KOPT-K1 (cell line): ENCODE measurements around the gene SLC4A4.

Source experiments
- H3K27ac ChIP-seq: fragments of 200-600 bp; sonication (generic); 2 replicates; pipeline ENCODE4 v1.5.1; 2016; ENCODE audit warnings: antibody characterized with exemption, mild to moderate bottlenecking, low read depth, low read length; ENCODE audit not compliant: poor library complexity, severe bottlenecking
- H3K36me3 ChIP-seq: fragments of 200-600 bp; sonication (generic); 2 replicates; pipeline ENCODE4 v1.5.1; 2017; ENCODE audit warnings: antibody characterized with exemption, mild to moderate bottlenecking, low read length, moderate library complexity; ENCODE audit not compliant: insufficient read depth
- H3K9me3 ChIP-seq: fragments of 200-600 bp; sonication (generic); 2 replicates; pipeline ENCODE4 v1.5.1; 2017; ENCODE audit warnings: antibody characterized with exemption, low read length, mild to moderate bottlenecking; ENCODE audit not compliant: insufficient read depth, poor library complexity, severe bottlenecking

SLC4A4 gene

DNA sequence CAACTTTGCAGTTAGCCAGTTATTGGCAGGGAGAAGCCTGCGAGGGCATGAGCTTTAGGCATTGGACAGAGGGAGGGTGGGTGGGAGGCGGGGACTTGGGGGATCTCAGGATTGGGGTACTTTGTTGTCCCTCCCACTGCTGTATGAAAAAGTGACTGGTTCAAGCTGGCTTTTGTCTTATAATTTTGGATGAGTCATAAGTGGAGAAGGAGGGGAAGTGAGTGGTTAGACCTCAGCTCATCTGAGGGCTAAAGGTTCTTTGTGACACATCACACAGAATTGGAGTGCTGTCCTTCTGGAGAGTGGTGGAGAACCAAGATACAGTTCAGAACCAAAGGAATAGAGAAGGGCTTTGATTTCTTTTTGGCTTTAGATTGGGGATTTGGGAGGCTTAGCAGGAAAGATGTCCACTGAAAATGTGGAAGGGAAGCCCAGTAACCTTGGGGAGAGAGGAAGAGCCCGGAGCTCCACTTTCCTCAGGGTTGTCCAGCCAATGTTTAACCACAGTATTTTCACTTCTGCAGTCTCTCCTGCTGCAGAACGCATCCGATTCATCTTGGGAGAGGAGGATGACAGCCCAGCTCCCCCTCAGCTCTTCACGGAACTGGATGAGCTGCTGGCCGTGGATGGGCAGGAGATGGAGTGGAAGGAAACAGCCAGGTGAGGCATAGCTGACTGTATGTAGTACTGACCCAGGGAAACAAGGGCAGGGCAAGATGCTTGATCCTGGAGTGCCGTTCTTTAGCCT lies at the start of gene SLC4A4:
SLC4A4 (plus strand) TSS at position 175 of the 748 bp plus-strand sequence.
- Histone ChIP-seq H3K27ac (no peak within 1 kb of the TSS), H3K36me3 (no peaks in the 10 kb centered on the region; the same call in 1 of the 2 replicates), H3K9me3 (no peaks in the 10 kb centered on the region)

DNA sequence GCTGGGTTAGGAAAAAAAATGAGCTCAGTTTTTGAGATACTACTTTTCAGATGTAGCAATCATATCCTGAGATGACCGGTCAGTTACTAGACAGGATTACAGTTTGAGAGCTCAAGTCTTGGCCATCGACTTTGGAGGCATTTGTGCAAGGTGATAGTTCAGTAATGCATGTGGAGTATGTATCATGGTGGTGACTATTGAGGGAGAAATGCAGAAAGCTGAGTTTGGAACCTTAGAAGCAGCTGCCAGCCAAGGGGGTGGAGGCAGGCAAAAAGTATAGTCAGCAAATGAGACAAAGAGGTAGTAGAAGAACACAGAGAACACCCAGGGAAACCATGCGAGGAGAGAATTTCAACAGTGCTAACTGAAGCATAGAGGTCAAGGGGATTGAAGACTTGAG lies 48.7 kb upstream of the SLC4A4 start:
- no peak overlapping the region for H3K27ac ChIP-seq
- H3K9me3 ChIP-seq: no peaks in the 10 kb centered on the region
- H3K36me3 ChIP-seq: no peaks in the 10 kb centered on the region

DNA sequence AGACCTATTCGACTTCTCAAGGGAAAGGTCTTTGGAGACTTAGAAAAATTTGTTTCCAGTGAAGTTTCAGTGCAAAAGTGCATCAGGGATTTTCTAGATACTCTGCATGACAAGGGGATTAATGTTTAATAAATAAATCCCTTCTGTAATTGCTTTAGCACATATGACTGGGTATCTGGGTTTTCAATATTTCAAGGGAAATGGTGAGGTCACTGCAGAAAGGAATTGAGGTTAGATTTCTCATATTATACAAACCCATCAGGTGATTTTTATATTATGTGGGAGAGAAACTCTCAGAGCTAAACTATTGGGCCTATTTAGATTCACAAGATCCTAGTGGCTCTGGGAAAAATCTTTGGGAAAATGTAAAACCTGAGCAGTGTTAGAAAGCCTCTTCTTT lies 48.3 kb upstream of the SLC4A4 start:
- no peaks in the 10 kb centered on the region for H3K9me3 ChIP-seq
- no peak overlapping the region for H3K27ac ChIP-seq
- H3K36me3 ChIP-seq: no peaks in the 10 kb centered on the region

DNA sequence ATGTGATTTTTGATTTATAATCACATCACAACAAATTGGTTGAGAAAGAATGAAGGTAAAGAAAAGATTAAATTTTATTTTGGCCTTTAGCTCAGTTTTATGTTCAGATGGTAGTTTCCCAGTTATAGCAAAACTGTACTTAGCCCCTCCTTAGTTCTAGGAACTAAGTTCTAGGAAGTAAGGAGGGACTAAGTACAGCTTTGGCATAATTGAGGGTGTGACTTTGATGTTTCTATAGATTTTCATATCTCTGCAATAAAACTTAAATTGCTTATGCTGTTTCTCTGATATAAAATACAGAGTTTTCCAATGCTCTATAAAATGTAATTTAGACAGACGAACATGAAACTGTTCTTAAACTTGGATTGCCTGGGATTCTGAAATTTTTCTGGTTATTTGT lies 46.6 kb upstream of the SLC4A4 start:
- Histone ChIP-seq H3K9me3 (no peaks in the 10 kb centered on the region), H3K27ac (no peak overlapping the region), H3K36me3 (no peaks in the 10 kb centered on the region)

DNA sequence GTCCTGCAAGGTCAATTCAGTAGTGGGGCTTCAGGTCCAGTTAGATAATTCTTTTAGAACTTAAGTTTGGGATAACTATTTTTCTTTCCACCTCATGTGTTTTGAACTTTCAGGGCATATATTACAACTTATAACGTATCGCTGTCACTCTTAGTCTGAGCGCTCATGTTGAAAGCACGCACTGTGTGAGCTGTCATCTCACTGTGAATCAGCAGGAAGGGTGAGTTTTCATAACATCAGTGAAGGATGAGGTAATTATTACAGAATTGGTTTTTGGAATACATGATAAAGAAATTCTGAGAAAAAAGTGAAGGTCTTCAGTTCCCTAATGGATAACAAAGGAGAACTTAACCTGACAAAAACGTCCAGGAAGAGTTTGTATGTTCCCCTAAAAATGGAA lies 45.1 kb upstream of the SLC4A4 start:
- Histone ChIP-seq H3K36me3 (no peaks in the 10 kb centered on the region), H3K9me3 (no peaks in the 10 kb centered on the region), H3K27ac (no peak overlapping the region)

DNA sequence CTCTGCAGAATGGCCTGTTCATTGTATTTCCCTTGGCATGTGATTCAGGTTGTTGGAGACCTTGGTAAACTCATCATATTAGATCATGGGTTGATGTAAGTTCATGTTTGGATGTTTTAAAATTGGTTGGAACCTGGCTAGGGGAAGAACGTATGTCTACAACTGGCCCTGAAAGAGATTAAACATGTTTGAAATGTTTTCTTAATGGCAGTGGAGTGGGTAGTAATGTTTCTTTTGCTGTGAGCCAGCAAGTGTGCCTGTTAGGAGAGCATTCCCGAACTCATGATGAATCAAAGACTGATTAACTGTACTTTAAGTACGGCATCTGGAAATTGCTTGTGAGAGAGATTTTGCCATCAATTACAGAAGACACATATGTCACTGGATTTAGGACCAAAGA lies 44.5 kb upstream of the SLC4A4 start:
- Histone ChIP-seq H3K9me3 (no peaks in the 10 kb centered on the region), H3K36me3 (no peaks in the 10 kb centered on the region), H3K27ac (no peak overlapping the region)

DNA sequence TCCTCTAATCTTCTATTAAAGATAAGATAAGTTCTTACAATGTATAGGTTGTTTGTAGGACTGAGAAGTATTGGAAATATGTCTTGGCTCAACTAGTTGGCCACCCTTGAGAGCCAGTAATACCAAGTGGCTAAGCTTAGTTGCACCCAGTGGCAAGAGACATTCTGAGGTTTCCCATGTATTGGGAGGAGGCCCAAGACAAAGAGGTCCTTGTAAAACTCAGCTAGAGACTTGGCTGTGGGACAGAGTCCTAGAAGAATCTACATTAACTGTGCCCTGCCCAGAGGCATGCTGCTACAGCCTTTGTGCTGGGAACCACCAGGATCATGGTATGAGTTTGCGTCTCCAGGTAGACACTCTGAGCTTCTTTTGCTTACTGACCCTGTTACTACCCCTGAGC lies 41.9 kb upstream of the SLC4A4 start:
- Histone ChIP-seq H3K36me3 (no peaks in the 10 kb centered on the region), H3K27ac (no peak overlapping the region), H3K9me3 (no peaks in the 10 kb centered on the region)

DNA sequence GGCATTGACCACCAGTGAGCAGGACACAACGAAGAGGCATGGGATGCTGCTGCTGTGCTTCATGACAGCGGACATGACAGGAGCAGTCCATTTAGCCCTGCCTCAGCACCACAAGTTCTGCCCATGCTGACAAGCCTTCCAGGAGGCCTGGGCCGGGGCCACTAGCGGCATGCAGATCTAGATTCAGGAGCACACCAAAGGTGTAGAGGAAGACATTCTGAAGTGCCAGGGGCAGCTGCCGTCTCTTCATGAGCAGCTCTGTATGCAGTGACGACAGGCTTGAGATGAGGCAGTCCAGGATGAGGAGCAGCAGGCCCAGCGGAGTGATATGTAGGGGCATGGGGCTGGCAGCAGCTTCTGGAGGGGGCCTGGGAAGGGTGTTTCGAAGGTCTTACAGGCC lies 38.5 kb upstream of the SLC4A4 start:
- Histone ChIP-seq H3K36me3 (no peaks in the 10 kb centered on the region), H3K27ac (no peak overlapping the region)

DNA sequence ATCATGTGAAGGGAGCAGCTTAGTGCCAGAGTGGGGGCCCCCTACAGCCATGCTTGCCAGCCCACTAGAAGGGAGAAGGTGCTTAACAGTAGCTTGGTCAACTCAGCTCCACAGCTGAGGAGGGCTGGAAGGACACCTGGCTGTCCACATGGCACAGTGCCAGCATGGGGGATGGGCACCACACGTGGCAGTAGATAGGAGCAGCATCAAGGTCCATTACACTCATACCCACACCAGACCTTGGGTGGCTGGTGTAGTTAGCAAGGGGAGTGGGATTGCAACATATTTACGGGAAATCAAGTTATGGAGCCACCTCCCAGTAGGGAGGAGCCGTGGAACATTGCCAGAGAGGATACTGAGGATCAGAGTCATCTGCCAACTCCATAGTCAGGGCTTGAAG lies 37.9 kb upstream of the SLC4A4 start:
- Histone ChIP-seq H3K9me3 (no peaks in the 10 kb centered on the region), H3K36me3 (no peaks in the 10 kb centered on the region), H3K27ac (no peak overlapping the region)

More for the DNA sequence above, 38.5 kb upstream of the SLC4A4 start:
- no peaks in the 10 kb centered on the region for H3K9me3 ChIP-seq

DNA sequence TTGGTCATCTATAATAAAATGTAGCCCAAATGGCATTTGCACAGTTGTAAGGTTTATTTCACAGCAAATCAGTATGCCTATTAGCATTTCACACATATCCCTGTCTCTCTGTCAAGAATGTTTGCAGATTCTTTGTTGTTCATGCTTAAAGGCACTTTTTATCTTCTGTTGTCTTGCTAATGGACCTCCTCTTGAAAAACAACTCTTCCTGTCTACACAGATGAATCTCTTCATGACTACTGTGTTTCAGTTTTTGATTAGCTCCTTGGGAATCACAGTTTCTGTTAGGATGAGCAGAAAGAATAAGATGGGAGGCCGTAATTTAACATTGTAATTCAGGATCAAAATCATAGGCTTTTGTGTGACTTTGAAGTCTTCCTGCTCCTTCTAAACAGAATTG lies 35.5 kb upstream of the SLC4A4 start:
- Histone ChIP-seq H3K27ac (no peak overlapping the region), H3K36me3 (no peaks in the 10 kb centered on the region), H3K9me3 (no peaks in the 10 kb centered on the region)

DNA sequence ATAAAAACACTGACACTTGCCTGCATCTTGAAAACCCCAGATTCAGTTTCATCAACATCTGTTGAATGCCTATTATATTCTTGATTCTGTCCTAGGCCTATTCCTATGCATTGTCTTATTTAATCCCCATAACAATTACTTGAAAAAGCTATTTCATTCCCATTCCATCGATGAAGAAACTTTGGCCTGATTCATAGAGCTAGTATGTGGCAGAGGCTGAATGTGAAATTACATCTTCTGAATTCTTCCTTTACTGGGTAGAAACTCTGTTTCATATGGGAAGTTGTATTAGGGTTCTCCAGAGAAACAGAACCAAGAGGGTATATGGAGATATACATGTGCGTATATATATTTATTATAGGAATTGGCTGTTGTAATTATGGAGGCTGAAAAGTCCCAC lies 35.0 kb upstream of the SLC4A4 start:
- H3K9me3 ChIP-seq: no peaks in the 10 kb centered on the region
- no peaks in the 10 kb centered on the region for H3K36me3 ChIP-seq
- H3K27ac ChIP-seq: no peak overlapping the region

DNA sequence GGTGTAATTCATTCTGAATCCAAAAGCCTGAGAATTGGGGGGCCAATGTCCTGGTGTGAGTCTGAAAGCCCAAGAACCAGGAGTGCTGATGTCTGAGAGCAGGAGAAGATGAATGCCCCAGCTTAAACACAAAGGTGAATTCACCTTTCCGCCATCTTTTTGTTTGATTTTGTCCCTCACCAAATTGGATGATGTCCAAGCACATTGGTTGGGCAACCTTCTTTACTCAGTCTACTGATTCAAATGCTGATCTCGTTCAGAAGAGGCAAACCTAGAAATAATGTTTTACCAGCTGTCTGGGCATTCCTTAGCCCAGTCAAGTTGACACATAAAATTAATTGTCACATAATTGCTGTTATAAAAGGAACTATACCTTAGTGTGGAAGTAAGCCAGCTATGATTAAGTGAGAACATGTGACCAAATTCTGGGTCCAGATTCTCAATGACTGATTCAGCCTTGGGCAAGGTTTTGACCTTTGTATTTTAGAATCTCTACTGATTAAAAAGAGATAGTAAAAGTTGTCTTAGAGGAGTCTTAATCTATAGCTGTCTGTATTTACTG lies 34.5 kb upstream of the SLC4A4 start:
- Histone ChIP-seq H3K27ac (no peak overlapping the region), H3K9me3 (no peaks in the 10 kb centered on the region), H3K36me3 (no peaks in the 10 kb centered on the region)

DNA sequence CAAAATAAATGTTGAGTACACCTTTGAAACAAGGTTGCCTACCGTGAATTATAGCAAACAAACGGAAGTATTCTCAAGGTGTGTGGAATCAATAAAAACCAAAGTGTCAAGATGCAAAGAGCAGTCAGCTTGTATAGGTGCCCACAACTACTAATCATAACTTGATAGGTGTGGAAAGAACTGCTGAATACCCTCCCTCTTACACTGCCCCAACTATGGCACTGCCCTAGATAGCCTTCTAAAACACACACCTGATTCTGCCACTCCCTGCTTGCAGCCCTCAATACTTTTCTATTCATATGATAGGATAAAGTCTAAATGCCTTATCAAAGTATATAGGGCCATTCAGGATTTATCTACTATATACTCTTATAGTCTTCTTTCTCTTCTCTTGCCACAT lies 31.1 kb upstream of the SLC4A4 start:
- H3K9me3 ChIP-seq: no peaks in the 10 kb centered on the region
- H3K36me3 ChIP-seq: no peaks in the 10 kb centered on the region
- no peak overlapping the region for H3K27ac ChIP-seq

DNA sequence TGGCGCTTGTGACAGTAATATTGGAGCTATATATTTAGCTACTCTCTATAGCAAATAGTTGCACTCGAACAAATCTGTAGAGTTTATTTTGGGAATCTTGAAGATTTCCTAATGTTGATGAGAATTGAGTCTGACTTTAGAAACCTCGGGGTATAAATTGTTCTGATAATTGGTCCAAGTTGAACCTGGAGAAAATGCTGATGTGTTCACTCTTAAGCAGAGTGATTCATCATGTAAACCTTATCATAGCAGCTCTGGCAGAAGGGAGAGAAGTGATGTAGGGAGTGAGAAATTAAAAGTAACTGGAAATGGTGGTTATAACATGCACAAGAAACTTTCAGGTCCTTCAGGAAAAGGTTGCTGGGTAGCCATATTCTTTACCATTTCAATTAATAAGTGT lies 16.4 kb upstream of the SLC4A4 start:
- no peaks in the 10 kb centered on the region for H3K9me3 ChIP-seq
- H3K27ac ChIP-seq: no peak overlapping the region
- no peaks in the 10 kb centered on the region for H3K36me3 ChIP-seq

DNA sequence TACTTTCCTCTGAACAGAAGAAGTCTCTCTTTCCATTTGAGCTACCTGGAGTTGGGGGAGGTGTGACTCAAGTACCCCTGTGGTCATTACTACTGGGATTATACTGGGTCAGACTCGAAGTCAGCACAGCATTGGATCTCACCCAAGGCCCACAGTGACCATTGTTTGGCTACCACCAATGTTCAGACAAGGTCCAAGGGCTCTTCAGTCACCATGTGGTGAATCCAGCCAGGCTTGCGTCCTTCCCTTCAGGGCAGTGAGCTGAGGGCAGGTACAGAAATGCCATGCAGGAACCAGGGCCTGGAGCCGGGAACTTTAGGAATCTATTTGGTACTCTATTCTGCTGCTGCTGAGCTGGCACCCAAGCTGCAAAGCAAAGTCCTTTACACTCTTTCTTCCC lies 5.5 kb upstream of the SLC4A4 start:
- no peaks in the 10 kb centered on the region for H3K9me3 ChIP-seq
- no peak overlapping the region for H3K27ac ChIP-seq
- H3K36me3 ChIP-seq: no peaks in the 10 kb centered on the region

DNA sequence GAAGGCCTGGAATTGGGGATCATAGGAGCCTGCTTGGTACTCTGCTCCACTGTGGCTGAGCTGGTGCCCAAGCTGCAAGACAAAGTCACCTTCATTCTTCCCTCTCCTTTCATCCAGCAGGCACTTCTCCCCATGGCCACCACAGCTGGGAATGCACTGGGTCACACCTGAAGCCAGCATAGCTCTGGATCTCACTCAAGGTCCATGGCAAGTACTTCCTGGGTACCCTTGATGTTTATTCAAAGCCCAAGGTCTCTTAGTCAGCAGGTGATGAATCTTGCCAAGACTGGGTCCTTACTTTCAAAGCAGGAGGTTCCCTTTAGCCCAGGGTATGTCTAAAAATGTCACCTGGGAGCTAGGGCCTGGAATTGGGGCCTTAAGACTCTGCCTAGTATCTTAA lies 4.9 kb upstream of the SLC4A4 start:
- Histone ChIP-seq H3K27ac (no peak overlapping the region), H3K36me3 (no peaks in the 10 kb centered on the region), H3K9me3 (no peaks in the 10 kb centered on the region)
